HAP-1 (cell line): Measurements from ENCODE around the gene CACNA2D1.

Source experiments
- DNase-seq, 2 experiments: peaks; one replicate each; pipeline ENCODE4 v3.0.0-alpha.2; 2016 to 2020; ENCODE audit warnings: low spot score in 2 of 2
- H3K27me3 ChIP-seq: fragments of 250-450 bp; sonication (Bioruptor Pico); 2 replicates; pipeline ENCODE4 v1.5.1; 2020; ENCODE audit warnings: low read depth, mild to moderate bottlenecking, moderate library complexity
- H3K36me3 ChIP-seq: fragments of 250-450 bp; sonication (Bioruptor Pico); replicated peaks from 2 replicates; pipeline ENCODE4 v1.5.1; 2020; ENCODE audit warnings: mild to moderate bottlenecking
- H3K4me1 ChIP-seq: fragments of 250-450 bp; sonication (Bioruptor Pico); 2 replicates; pipeline ENCODE4 v1.5.1; 2020; ENCODE audit warnings: mild to moderate bottlenecking
- H3K4me3 ChIP-seq: fragments of 250-450 bp; sonication (Bioruptor Pico); 2 replicates; pipeline ENCODE4 v1.5.1; 2020; ENCODE audit warnings: mild to moderate bottlenecking, moderate library complexity
- H3K9me3 ChIP-seq: fragments of 250-450 bp; sonication (Bioruptor Pico); 2 replicates; pipeline ENCODE4 v1.5.1; 2020; ENCODE audit warnings: mild to moderate bottlenecking, moderate library complexity
- in situ Hi-C: fragments of 300-500 bp; cut with MboI; formaldehyde crosslinking; loops from 3 replicates; pipeline ENCODE4 v1.14.3; 2020; ENCODE audit warnings: low sequenced_read_pairs, inconsistent platforms, mixed read lengths

The CACNA2D1 gene

GRCh38 chr7:82128546-82128945, 315.0 kb downstream of the CACNA2D1 start:
- H3K36me3 ChIP-seq, result no peaks in the 10 kb centered on the region
- in situ Hi-C loops, result no loop called here

GRCh38 chr7:82126576-82126975, 317.0 kb downstream of the CACNA2D1 start:
- Histone ChIP-seq H3K36me3 (no peaks in the 10 kb centered on the region), H3K9me3 (no peaks in the 10 kb centered on the region), H3K27me3 (no peaks in the 10 kb centered on the region), H3K4me1 (peaks cover 10% of the 10 kb centered on the region), H3K4me3 (no peak overlapping the region)
- in situ Hi-C loops, result no loop called here
- DNase-seq, result no peak

More at GRCh38 chr7:82128546-82128945, 315.0 kb downstream of the CACNA2D1 start:
- Histone ChIP-seq H3K9me3 (no peaks in the 10 kb centered on the region), H3K4me3 (no peak overlapping the region), H3K27me3 (no peaks in the 10 kb centered on the region), H3K4me1 (no peaks in the 10 kb centered on the region)
- no peak for DNase-seq

DNA sequence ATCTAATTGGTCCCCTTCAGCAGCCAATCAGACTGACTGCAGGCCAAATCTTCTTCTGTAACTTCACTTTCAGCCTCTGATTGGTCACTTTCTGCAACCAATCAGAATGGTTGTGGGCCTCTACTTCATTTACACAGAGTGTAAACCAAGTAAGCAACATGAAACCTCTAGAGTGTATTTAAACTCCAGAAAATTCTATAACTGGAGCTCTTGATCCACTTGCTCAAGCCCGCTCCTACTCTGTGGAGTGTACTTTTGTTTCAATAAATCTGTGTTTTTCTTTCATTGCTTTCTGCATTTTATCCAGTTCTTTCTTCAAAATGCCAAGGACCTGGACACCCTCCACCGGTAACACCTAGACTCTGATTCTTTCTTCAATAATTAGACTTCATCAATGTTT, 319.1 kb downstream of the CACNA2D1 start:
- H3K36me3 ChIP-seq, result no peaks in the 10 kb centered on the region
- no peaks in the 10 kb centered on the region for H3K9me3 ChIP-seq
- no peaks in the 10 kb centered on the region for H3K27me3 ChIP-seq
- peaks cover 10% of the 10 kb centered on the region for H3K4me1 ChIP-seq
- in situ Hi-C loops, result no loop called here
- H3K4me3 ChIP-seq, result no peak overlapping the region
- DNase-seq, result no peak

DNA sequence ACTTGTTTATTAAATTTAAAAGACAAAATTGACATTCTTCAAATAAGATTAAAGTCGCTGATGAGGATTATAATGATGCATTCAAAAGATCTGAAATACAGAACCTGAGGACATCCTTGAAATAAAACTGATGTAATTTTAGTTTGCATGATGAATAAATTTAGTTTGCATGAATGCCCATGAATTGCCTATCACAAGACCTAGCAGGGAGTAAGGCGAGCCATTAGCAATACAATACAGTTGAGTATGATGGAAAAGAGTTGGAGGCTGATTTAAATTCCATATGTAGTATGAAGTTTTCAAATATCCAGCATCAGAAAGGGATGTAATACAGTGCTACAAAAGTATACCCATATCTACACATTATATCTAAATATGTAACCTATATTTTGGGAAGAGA, 321.3 kb downstream of the CACNA2D1 start:
- Histone ChIP-seq H3K27me3 (no peaks in the 10 kb centered on the region), H3K9me3 (no peaks in the 10 kb centered on the region), H3K4me1 (peaks cover 10% of the 10 kb centered on the region), H3K4me3 (no peak overlapping the region), H3K36me3 (no peaks in the 10 kb centered on the region)
- DNase-seq, result peak; percentile 15 to 73
- in situ Hi-C loops, result no loop called here

- Histone ChIP-seq H3K36me3 (no peaks in the 10 kb centered on the region), H3K4me1 (peaks cover 17% of the 10 kb centered on the region), H3K27me3 (no peaks in the 10 kb centered on the region), H3K4me3 (no peak overlapping the region), H3K9me3 (no peaks in the 10 kb centered on the region)
- DNase-seq, result peak; percentile 15 to 38
- in situ Hi-C loops, result no loop called here
Measured at GRCh38 chr7:82114237-82114636, 329.3 kb downstream of the CACNA2D1 start.

GRCh38 chr7:82110146-82110840, 333.3 kb downstream of the CACNA2D1 start:
- in situ Hi-C loops, result no loop called here
- H3K36me3 ChIP-seq, result no peaks in the 10 kb centered on the region
- H3K4me3 ChIP-seq, result no peak overlapping the region
- peaks cover 39% of the 10 kb centered on the region for H3K4me1 ChIP-seq
- DNase-seq, result peak; percentile 31 to 74
- H3K9me3 ChIP-seq, result no peaks in the 10 kb centered on the region
- H3K27me3 ChIP-seq, result no peaks in the 10 kb centered on the region

GRCh38 chr7:82109288-82109687, 334.3 kb downstream of the CACNA2D1 start:
- Histone ChIP-seq H3K9me3 (no peaks in the 10 kb centered on the region), H3K4me1 (peaks cover 39% of the 10 kb centered on the region), H3K36me3 (no peaks in the 10 kb centered on the region), H3K4me3 (no peak overlapping the region), H3K27me3 (no peaks in the 10 kb centered on the region)
- peak in 1 of 2 experiments; percentile 51 for DNase-seq
- in situ Hi-C loops, result no loop called here

GRCh38 chr7:82106201-82106600, 337.4 kb downstream of the CACNA2D1 start:
- peaks cover 37% of the 10 kb centered on the region for H3K4me1 ChIP-seq
- peak in 1 of 2 experiments; percentile 53 for DNase-seq
- no peak overlapping the region for H3K4me3 ChIP-seq
- H3K36me3 ChIP-seq, result no peaks in the 10 kb centered on the region
- no peaks in the 10 kb centered on the region for H3K9me3 ChIP-seq
- in situ Hi-C loops, result no loop called here
- no peaks in the 10 kb centered on the region for H3K27me3 ChIP-seq

DNA sequence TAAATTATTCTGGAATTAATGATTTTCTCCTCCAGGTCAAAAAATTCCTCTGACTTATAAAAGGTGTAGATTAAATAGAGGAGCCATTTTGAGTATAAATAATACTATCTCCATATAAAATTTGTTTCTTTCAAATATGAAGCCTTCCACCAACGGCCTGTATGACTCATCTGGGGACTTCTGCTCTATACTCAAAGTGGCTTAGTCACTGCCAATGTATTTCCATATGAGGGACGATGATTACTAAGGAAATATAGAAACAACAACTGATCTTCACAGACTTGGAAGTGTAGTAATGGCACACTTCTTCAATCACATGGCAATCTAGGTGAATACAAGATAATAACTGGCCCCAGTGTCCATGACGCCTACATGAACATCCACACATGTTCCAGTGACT, 338.1 kb downstream of the CACNA2D1 start:
- no peaks in the 10 kb centered on the region for H3K27me3 ChIP-seq
- in situ Hi-C loops, result no loop called here
- no peaks in the 10 kb centered on the region for H3K9me3 ChIP-seq
- peaks cover 35% of the 10 kb centered on the region for H3K4me1 ChIP-seq
- H3K36me3 ChIP-seq, result no peaks in the 10 kb centered on the region
- H3K4me3 ChIP-seq, result no peak overlapping the region
- DNase-seq, result no peak

GRCh38 chr7:82098414-82098813, 345.2 kb downstream of the CACNA2D1 start:
- Histone ChIP-seq H3K36me3 (no peaks in the 10 kb centered on the region), H3K4me3 (no peak overlapping the region), H3K9me3 (no peaks in the 10 kb centered on the region), H3K27me3 (no peaks in the 10 kb centered on the region), H3K4me1 (no peaks in the 10 kb centered on the region)
- in situ Hi-C loops, result no loop called here
- no peak for DNase-seq

GRCh38 chr7:82091126-82091684, 352.4 kb downstream of the CACNA2D1 start:
- in situ Hi-C loops, result no loop called here
- Histone ChIP-seq H3K9me3 (no peaks in the 10 kb centered on the region), H3K27me3 (no peaks in the 10 kb centered on the region), H3K4me3 (no peak overlapping the region), H3K36me3 (no peaks in the 10 kb centered on the region), H3K4me1 (peaks cover 39% of the 10 kb centered on the region)
- DNase-seq, result peak; percentile 53 to 83

DNA sequence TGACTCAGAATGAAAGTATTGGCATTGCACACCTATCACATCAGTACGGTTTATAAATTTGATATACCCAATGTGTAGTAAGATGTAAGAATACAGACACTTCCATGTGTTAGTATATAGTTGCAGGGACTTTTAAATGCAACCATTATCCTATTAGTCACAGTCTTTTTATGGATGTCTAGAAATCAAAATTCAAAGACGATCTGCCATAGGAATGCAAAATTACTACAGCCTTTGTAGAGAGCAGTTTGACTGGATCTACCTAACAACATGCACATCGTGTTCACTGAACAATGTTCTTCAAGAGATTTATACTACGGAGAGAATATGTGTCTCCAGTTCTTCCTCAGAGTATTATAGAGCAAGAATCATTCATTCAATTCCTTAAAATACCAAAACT, 356.5 kb downstream of the CACNA2D1 start:
- peak in 1 of 2 experiments; percentile 31 for DNase-seq
- no peaks in the 10 kb centered on the region for H3K36me3 ChIP-seq
- in situ Hi-C loops, result no loop called here
- no peak overlapping the region for H3K4me3 ChIP-seq
- peaks cover 39% of the 10 kb centered on the region for H3K4me1 ChIP-seq
- no peaks in the 10 kb centered on the region for H3K9me3 ChIP-seq
- no peaks in the 10 kb centered on the region for H3K27me3 ChIP-seq

GRCh38 chr7:82085116-82085515, 358.5 kb downstream of the CACNA2D1 start:
- Histone ChIP-seq H3K4me1 (peaks cover 22% of the 10 kb centered on the region), H3K27me3 (no peaks in the 10 kb centered on the region), H3K9me3 (no peaks in the 10 kb centered on the region), H3K36me3 (no peaks in the 10 kb centered on the region), H3K4me3 (no peak overlapping the region)
- DNase-seq, result no peak
- in situ Hi-C loops, result no loop called here

- H3K27me3 ChIP-seq, result no peaks in the 10 kb centered on the region
- DNase-seq, result no peak
- no peaks in the 10 kb centered on the region for H3K4me1 ChIP-seq
- in situ Hi-C loops, result no loop called here
- no peaks in the 10 kb centered on the region for H3K9me3 ChIP-seq
- no peaks in the 10 kb centered on the region for H3K36me3 ChIP-seq
- H3K4me3 ChIP-seq, result no peak overlapping the region
Measured at GRCh38 chr7:82081644-82082224, 361.8 kb downstream of the CACNA2D1 start.
